CD4-positive, alpha-beta T cell treated with Interleukin-17A for 1 hour (primary cell): ENCODE data around the gene AP1S3.
A peak's percentile ranks its signal among the peaks of the same experiment; 100 is the strongest.
"Not testable (repeated sequence)": the region's sequence is repeated elsewhere in the genome, so short reads cannot be mapped to it uniquely, and the experiment has no call there.

ENCODE experiments used
- DNase-seq: peaks from one replicate; pipeline ENCODE4 v3.0.0-alpha.2; 2020

The AP1S3 gene

DNA sequence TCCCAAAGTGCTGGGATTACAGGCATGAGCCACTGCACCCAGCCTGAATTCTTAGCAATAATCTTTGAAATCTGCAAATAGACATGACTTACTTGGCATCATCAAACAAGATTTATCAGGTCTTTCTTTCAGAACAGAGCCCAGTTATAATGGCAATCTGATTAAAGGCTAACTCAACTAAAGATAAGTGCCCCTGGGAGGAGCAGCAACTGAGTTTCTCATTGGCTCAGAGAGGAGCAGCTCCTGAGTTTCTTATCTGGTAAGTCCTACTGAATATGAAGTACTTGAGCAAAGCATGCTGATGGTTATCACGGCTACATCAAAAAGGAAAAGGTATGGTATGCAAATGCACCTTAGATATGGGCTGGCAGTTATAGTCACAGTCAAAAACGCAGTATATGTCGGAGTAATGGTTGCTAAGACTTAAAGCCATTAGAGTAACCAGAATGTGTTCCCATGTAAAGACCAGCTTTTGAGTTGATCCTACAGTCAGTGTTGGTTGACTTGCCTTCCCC lies 15.0 kb upstream of the AP1S3 start:
- DNase-seq: no peak

DNA sequence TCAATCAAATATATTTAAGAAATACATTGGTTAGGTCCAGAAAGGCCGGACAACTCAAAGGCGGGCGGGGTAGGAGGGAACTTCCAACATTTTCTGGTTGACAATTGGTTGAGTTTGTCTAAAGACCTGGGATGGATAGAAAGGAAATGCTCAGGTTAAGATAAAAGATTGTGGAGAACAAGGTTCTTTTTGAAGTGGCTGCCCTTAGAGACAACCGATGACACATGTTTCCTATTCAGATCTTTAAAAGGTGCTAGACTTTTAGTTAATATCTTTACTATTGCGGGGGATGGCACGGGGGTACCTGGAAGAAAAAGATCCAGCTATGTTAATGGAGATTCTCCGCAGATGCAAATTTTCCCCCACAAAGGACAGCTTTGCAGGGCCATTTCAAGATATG lies 10.0 kb upstream of the AP1S3 start:
- DNase-seq: no peak

DNA sequence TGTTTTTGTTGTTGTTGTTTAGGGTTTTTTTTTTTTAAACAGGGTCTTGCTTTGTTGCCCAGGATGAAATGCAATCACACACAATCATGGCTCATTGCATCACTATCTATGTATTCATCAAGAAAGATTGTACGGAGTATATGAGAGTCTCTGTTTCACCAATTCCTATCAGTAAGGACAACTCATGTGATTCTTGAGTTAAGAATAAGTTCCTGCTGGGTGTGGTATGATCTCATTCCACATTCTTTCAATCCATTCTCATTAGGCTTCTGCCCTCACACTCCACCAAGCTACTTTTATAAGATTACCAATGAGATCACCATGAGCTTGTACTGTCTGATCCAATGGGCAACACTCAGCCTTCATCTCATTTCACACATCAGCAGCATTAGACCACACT lies 9.1 kb upstream of the AP1S3 start:
- DNase-seq: no peak

DNA sequence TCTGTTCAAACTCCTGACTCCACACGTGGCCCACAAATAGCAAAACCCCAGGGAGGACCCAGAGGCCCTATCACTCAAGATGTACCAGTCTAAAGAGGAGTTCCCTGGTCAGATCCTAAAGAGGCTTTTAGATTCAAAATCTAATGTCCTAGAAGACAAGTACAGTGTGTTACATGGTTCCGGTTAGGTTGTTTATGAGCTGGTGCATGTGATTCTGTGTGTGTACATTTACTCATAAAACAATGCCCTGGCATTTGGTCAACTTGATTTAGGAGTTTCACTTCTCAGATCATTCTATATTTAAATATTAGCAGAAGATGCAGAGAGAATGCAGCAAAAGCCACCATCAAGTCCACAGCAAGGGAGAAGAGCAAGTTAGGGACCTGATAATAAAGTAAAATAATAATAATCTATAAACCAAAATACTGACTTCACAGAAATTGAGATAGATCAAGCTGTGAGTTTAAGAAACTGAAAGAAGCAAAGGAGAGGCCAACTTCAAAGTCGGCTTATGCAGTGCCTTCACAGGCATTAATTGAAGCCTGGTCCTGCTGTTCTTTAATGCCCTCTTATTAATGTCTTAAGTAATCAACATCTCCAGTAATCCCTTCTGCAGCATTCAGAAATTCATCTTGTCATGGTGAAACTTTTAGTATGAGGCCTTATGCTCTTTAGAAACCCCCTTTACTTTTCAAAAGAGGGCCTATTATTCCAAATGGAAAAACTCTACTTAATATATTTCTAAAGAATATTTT lies 4.2 kb upstream of the AP1S3 start:
- DNase-seq: no peak

DNA sequence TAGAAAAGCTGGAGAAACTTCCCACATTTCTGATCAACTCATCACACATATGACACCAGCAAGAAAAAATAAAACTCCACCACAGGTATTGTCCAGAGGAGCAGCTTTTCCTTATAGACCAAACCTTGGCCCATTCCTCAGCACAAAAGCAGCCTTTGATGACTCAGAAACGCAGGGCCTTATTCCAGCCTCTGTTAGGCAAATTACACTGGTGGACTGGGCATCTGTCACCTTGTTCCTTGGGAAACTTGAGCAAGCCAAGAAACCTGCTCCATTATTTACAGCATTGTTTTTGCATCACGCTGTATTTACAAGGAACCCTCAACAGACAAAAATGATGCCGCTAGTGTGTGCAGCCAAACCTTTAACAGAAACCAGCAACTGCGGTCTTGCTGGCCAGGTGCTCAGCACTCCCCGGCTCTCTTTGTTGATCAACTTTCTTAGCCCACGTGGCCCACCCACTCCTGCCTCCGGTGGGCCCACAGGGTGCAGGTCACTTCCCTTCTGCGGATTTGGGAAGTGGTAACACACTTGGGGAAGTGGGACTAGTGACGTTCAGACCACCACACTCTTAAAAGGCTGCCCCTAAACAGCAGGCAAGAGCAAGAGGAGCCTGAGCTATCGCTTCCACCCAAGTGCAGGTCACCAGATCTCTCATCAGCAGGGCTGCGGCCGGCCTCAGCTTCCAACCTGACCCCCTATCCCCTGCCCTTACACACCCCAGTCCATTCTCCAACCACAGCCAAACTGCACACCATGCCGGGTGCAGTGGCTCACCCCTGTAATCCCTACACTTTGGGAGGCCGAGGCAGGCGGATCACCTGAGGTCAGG lies 1.5 kb downstream of the AP1S3 start:
- DNase-seq: peak; percentile 32

DNA sequence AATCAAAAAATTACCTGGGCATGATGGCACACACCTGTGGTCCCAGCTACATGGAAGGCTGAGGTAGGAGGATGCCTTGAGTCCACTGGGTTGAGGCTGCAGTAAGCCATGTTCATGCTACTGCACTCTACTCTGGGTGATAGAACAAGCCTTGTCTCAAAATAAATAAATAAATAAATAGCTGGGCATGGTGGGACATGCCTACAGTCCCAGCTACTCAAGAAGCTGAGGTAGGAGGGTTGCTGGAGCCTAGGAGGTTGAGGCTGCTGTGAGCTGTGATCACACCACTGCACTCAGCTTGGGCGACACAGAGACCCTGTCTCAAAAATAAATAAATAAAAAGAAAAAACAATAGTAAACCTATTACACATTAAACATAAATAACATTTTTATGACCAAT lies 3.0 kb downstream of the AP1S3 start:
- DNase-seq: no peak

DNA sequence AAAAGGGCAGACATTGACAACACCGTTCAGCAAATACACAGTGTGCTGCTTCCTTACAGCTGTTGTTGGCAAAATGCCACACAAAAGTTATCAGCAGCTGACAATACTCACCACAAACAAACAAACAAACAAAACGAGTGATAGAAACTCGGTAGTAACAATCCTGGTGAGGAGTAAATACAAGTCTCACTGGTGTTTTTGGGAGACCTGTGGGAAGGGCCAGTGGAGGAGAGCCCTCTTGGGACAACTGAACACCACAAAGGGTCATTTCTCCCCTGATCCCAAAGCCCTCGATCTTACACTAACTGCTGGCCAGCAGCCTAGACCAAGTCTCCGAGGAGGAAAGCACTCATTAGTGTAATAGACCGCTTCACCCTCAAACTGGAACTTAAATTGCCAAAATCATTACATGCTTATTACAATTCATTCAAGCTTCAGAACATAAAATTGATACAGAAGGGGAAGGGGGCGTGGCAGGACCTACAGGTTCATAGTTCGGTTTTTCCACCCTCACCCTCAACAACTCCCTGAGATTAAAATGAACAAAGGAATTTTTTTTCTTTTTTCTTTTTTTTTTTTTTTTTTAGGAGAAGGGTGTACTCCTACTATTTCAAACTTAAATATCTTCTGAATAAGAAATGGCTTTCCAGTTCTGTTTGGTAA lies 5.0 kb downstream of the AP1S3 start:
- DNase-seq: no peak

DNA sequence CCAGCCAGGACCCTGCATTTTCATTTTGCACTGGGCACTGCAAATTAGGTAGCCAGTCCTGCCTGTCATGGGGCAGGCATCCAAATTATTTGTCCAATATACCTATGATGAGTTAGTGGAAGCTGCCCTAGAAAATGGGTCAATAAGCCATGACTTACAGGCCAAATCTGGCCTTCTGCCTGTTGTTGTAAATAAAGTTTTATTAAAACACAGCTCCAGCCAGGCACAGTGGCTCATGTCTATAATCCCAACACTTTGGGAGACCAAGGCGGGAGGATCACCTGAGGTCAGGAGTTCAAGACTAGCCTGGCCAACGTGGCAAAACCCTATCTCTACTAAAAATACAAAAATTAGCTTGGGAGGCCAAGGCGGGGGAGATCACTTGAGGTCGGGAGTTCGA lies 8.3 kb downstream of the AP1S3 start:
- no peak for DNase-seq

DNA sequence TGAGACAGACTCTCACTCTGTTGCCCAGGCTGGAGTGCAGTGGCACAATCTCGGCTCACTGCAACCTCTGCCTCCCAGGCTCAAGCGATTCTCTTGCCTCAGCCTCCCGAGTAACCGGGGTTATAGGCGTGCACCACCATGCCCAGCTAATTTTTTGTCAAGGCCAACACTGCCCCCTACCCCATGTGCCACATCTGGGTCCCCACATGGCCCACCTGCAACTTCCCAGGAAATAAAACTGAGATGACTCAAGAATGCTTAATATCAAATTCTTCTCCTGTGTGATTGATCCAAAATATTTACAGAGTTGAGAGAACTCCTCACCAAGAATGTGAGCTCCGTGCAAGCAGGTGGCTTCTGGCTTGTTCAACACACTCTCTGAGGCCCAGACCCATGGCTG lies 9.1 kb downstream of the AP1S3 start:
- no peak for DNase-seq

DNA sequence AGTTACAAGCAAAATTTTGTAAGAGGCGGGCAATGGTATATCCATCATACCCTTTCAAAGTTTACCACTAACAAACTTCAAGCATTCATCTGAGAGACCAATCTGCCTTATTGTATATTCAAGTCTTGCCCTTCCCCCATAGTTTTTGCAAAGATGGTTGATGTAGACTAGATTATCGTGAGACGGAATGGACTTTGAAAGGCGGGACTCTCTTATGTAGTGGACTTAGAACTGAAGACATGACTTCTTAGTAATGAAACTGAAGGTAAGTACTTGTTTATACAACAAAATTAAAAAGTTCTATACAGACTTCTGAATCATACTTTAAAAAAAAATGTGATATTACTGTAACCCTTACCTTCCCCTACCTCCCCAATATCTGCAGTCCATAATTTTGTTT lies 10.4 kb downstream of the AP1S3 start:
- DNase-seq: no peak

DNA sequence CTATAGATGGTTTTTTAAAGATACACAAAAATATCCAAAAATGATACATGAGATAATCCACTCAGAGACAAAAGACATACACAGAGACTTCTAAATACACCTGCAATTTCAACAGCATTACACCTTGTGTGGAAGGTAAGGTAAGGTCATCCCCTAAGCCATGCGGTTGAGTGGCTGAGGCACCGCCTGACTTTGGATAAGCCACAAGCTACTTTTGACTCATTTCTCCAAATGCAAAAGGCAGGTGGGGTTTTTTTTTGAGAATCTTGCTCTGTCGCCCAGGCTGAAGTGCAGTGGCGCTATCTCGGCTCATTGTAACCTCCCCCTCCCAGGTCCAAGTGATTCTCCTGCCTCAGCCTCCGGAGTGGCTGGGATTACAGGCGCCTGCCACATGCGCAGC lies 13.1 kb downstream of the AP1S3 start:
- DNase-seq: no peak

DNA sequence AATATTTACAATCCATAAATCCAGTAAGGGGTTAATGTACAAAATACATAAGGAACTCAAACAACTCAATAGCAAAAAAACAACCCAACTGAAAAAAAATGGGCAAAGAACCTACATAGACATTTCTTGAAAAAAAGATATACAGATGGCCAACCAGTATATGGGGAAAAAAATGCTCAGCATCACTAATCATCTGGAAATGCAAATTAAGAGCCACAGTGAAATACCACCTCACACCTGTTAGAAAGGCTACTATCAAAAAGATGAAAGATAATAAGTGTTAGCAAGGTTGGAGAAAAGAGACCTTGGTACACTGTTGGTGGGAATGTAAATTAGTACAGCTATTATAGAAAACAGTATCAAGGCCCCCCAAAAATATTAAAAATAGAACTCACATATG lies 14.6 kb downstream of the AP1S3 start:
- DNase-seq: no peak

DNA sequence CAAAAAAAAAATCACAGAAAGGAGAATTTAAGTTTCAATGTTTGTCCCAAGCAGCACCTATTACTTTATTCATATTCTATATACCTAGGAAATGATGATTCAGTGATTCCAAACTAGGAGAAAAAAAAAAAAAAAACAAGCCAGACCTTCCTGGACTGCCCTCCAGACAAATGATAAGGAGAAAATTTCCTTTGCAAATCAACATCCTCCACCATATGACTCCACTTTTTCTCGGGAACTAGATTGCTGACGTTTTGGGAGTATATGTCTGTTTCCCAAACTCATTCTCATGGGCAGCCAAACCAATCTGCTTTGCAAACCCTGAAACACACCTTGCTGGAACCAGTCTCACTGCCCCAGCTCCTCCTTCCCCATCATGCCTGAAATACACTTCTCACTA lies 16.8 kb downstream of the AP1S3 start:
- DNase-seq: no peak

DNA sequence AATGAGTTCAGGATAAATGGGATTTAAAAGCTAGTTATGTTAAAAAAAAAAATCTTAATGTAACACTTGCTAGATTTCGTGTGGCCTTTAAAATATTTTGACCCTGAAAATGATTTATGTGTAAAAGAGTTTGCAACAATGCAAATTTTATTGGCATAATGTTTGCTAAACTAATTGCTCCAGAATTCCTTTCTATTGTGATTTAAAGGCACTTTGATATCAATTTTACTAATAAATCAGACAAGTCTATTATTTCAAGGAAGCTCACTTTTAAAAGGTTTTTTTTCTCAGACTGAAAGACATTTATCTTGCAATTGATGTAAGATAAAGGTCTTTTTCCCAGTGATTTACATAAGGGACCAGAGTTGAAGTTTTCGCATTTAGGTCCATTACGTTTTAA lies 17.5 kb downstream of the AP1S3 start:
- DNase-seq: no peak

DNA sequence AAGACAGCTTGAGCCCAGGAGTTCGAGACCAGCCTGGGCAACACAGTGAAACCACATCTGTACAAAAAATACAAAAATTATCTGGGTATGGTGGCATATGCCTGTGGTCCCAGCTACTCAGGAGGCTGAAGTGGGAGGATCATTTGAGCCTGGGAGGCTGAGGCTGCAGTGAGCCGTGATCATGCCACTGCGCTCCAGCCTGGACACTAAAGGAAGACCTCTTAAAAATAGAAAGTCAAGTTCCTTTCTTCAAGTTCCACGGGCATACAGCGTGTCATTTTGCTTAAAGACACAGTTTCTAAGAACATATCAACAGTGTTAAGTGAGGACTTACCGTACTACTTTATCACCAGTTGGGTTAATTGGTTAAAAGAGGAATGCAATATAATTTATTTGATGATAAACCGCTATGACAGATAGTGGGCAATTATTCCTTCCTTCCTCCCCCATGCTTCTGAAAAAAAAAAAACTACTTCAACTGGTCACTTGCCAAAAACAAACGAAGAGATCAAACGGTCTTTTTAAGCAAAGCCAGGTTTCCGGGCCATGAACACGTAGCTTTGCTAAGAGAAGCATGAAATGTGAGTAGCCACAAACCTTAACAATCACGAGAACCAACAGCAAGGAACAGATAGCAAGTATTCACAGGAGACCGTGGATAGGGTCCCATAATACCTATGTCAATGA lies 21.4 kb downstream of the AP1S3 start:
- DNase-seq: no peak

DNA sequence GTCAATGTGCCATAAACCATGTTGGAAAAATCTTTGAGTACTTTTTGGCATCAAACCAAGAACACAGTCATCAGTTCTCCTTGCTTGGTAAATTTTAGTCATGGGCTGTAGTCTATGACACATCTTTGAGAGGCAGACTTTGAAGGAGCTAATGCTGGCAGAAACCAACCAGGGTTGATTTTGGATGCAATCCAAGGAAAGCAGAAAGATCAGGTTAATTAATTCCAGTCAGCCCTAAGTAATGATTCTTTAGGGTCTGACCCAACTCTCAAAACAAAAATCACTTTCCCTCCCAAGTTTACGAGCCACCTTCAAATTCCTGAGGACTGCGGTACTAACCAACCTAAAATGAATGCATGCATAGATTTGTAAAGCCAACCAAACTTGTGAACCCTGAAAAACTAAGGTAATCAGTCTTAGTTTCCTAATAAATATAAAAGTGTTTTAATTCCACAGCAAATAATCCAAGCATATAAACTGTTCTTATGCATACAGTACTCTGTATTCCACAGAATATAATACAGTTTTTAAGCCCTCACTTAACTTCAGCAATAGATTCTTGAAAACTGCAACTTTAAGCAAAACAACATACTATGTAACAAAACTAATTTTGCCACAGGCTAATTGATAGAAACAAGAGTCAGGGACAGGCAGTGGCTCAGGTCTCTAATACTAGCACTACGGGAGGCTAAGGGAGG lies 22.0 kb downstream of the AP1S3 start:
- DNase-seq: no peak

DNA sequence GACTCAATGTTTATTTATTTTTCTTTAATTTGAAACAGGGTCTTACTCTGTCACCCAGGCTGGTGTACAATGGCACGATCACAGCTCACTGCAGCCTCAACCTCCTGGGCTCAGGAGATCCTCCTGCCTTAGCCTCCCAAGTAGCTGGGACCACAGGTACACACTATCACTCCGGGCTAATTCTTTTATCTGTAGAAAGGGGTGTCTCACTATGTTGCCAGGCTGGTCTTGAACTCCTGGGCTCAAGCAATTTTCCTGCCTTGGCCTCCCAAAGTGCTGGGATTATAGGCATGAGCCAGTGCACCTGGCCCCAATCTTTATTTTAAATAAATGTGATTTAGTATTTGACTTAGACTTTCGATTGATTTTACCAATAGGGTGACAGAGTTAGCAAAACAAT lies 22.6 kb downstream of the AP1S3 start:
- not testable (repeated sequence) for DNase-seq

DNA sequence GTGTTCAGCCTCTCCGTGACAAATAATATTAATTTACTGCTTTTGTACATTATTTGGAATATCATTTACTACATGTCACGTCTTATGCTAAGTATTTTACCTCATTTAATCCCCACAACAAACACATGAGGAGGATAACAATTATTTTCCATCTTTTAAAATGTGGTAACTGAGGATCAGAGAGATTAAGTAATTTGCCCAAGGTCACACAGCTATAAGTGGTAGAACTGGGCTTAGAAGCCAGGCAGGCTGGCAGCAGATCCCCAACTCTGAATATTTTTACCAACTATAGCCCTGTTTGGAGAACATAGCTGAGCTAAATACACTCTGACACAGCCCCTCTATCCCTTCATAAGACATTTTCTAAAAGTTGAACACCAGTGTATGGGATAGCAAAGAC lies 24.1 kb downstream of the AP1S3 start:
- DNase-seq: no peak

DNA sequence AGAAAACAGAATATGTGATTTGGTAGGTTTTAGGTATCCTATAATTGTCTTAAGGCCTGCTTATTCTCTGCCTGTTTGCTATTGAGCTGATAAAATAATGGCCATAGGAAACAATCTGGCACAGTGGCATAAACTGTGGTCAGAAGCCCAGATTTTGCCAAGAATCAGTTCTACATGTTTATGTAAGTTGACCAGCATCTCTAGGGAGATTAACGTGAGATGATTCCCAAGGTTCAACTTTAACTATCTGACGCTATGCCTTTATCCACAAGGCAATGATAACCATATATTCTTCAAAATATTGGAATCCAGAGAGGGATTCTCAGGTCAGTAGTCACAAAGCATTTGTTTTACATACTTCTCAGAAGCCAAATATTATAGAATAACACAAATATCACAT lies 25.6 kb downstream of the AP1S3 start:
- no peak for DNase-seq

DNA sequence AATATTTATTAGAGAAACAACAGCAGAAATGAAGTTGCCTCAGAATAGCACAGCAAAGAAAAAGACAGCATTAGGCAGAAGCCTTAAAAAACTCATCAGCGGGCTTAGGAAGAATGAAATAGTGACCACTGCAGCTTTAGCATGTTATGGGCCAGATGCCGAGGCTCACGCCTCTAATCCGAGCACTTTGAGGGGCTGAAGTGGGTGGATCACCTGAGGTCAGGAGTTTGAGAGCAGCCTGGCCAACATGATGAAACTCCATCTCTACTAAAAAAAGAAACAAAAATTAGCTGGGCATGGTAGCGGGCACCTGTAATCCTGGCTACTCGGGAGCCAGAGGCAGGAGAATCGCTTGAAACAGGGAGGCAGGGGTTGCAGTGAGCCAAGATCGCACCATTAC lies 32.4 kb downstream of the AP1S3 start:
- no peak for DNase-seq

DNA sequence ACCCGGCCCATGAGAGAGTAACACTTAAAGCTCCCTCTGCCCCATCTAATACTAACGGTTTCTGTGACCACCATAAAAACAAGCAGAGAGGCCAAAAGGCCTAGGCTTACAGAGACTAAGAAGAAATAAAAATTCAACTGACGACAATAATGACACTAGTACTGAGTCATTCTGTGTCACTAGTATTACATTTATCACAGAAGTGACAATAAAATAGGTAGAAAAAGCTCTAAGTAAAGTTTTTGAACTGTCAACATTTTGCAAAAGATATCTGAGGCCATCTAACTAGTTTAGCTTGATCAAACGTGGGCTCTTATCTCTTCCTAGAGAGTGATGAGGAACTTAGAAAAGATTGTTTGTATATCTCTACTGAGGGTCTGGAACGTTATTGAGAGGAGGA lies 35.6 kb downstream of the AP1S3 start:
- no peak for DNase-seq

DNA sequence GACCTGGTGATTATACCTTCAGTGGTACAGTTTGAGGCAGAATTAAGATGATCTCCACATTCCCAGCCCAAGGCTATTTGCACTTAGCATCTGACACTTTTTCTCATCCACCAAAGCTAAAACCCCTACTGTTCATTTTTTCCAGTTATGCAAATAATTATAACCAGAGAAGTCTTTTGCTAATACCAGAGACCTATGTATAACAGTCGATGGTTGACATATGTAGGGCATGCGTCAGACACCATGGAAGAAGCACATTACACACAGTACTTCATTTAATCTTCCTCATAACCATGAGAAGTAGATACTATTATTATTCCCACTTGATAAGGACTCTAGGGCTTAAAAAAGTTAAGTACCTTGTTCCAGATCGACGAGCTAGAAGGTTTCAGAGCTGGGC lies 36.5 kb downstream of the AP1S3 start:
- no peak for DNase-seq
